H1 (cell line): ENCODE results near the gene UBASH3A. TPM values are rescaled to one million over a fixed set of nuclear protein-coding genes. Genes with fewer than 3 reads are reported as not detected.

Source experiments
- CTCF ChIA-PET: fragments of 300-600 bp; sonication (Branson Sonifier 250); formaldehyde crosslinking; loops from one replicate; lab custom pipeline; 2021; ENCODE audit not compliant: partially characterized antibody; lab: Charles Lee
- POLR2A ChIA-PET: fragments of 300-600 bp; sonication (Branson Sonifier 250); formaldehyde crosslinking; loops from one replicate; lab custom pipeline; 2021; ENCODE audit warnings: inconsistent platforms; ENCODE audit not compliant: partially characterized antibody; lab: Charles Lee
- DNase-seq, 2 experiments: peaks; one replicate each; pipeline versions ENCODE4 v3.0.0 to v3.0.0-alpha.2; 2010 to 2022; ENCODE audit warnings: low spot score in 2 of 2, low read depth in 1 of 2, mixed read lengths in 1 of 2
- FAIRE-seq: peaks from 2 replicates; lab custom pipeline; 2011; peaks lifted over from hg19 to GRCh38; lab: Jason Lieb, UNC
- H2AFZ ChIP-seq: 2 replicates; pipeline ENCODE4 v1.8.1; 2012; ENCODE audit warnings: low read length, inconsistent platforms
- H2AK5ac ChIP-seq: 2 replicates; pipeline ENCODE4 v1.6.1; 2013; ENCODE audit warnings: low read depth, low read length
- H2BK120ac ChIP-seq: replicated peaks from 2 replicates; pipeline ENCODE3; 2013; ENCODE audit warnings: low read depth, low read length, inconsistent platforms
- H2BK12ac ChIP-seq: 2 replicates; pipeline ENCODE4 v1.6.1; 2013; ENCODE audit warnings: low read depth, low read length
- H2BK15ac ChIP-seq: 2 replicates; pipeline ENCODE4 v1.6.1; 2013; ENCODE audit warnings: low read length
- H2BK20ac ChIP-seq: 2 replicates; pipeline ENCODE4 v1.6.1; 2013; ENCODE audit warnings: low read length
- H2BK5ac ChIP-seq: 2 replicates; pipeline ENCODE4 v1.6.1; 2013; ENCODE audit warnings: low read depth, low read length
- H3K14ac ChIP-seq: 2 replicates; pipeline ENCODE4 v1.6.1; 2013; ENCODE audit warnings: inconsistent platforms; ENCODE audit not compliant: insufficient read length
- H3K18ac ChIP-seq: 2 replicates; pipeline ENCODE4 v1.6.1; 2013; ENCODE audit warnings: low read length; ENCODE audit errors: extremely low read depth
- H3K23ac ChIP-seq: 2 replicates; pipeline ENCODE4 v1.6.1; 2013; ENCODE audit warnings: inconsistent platforms; ENCODE audit not compliant: insufficient read length
- H3K23me2 ChIP-seq: 2 replicates; pipeline ENCODE4 v1.6.1; 2013; ENCODE audit warnings: low read depth, low read length
- H3K27ac ChIP-seq: 2 replicates; pipeline ENCODE4 v1.6.1; 2011; ENCODE audit warnings: low read depth, low read length, inconsistent platforms
- H3K27me3 ChIP-seq, 4 experiments: replicated peaks in 1 of 4; 1 replicate in 1 of 4; 2 replicates in 3 of 4; pipeline versions ENCODE4 v1.6.1 to v1.8.1; 2011 to 2013; ENCODE audit warnings: low read length in 3 of 4, mild to moderate bottlenecking in 3 of 4, inconsistent platforms in 2 of 4, mixed read lengths in 2 of 4, moderate library complexity in 1 of 4; ENCODE audit not compliant: control insufficient read depth in 3 of 4, insufficient read depth in 3 of 4; ENCODE audit errors: extremely low read depth in 1 of 4
- H3K36me3 ChIP-seq, 4 experiments: 2 replicates each; pipeline versions ENCODE4 v1.6.1 to v1.8.1; 2011 to 2013; ENCODE audit warnings: mild to moderate bottlenecking in 4 of 4, low read length in 3 of 4, moderate library complexity in 2 of 4, control low read depth in 1 of 4, inconsistent platforms in 1 of 4; ENCODE audit not compliant: insufficient read depth in 4 of 4, control insufficient read depth in 2 of 4
- H3K4ac ChIP-seq: replicated peaks from 2 replicates; pipeline ENCODE3; 2013; ENCODE audit warnings: low read length, low read depth, mixed read lengths, inconsistent platforms; ENCODE audit not compliant: insufficient read length
- H3K4me1 ChIP-seq, 4 experiments: replicated peaks in 1 of 4; 1 replicate in 1 of 4; 2 replicates in 3 of 4; pipeline versions ENCODE4 v1.6.1 to v1.8.1; 2011 to 2013; ENCODE audit warnings: low read length in 3 of 4, inconsistent platforms in 2 of 4, mixed read lengths in 1 of 4; ENCODE audit not compliant: insufficient read depth in 4 of 4, control insufficient read depth in 3 of 4
- H3K4me2 ChIP-seq, 2 experiments: 2 replicates each; pipeline versions ENCODE4 v1.6.1 to v1.8.1; 2011 to 2013; ENCODE audit warnings: low read depth in 2 of 2, low read length in 2 of 2, control low read depth in 1 of 2, inconsistent platforms in 1 of 2, mild to moderate bottlenecking in 1 of 2; ENCODE audit not compliant: insufficient read depth in 1 of 2
- H3K4me3 ChIP-seq, 4 experiments: fragments of 200-600, 300-600 bp in 1 of 4; sonication (generic), shearing (Covaris generic), sonication (Bioruptor Twin) in 1 of 4; 2 replicates each; pipeline versions ENCODE4 v1.5.1 to v1.8.1; 2011 to 2016; ENCODE audit warnings: low read length in 4 of 4, low read depth in 3 of 4, control low read depth in 2 of 4, inconsistent platforms in 2 of 4, mild to moderate bottlenecking in 2 of 4, mixed read lengths in 1 of 4, moderate library complexity in 1 of 4; ENCODE audit not compliant: insufficient read depth in 2 of 4; ENCODE audit errors: extremely low read depth in 1 of 4
- H3K56ac ChIP-seq: replicated peaks from 2 replicates; pipeline ENCODE3; 2013; ENCODE audit warnings: low read depth, mild to moderate bottlenecking, mixed read lengths, low read length, inconsistent platforms; ENCODE audit not compliant: insufficient read length
- H3K79me1 ChIP-seq: 2 replicates; pipeline ENCODE4 v1.6.1; 2013; ENCODE audit warnings: low read depth, low read length, control low read depth
- H3K79me2 ChIP-seq, 2 experiments: 2 replicates each; pipeline versions ENCODE4 v1.6.1 to v1.8.1; 2012 to 2013; ENCODE audit warnings: low read length in 2 of 2, mild to moderate bottlenecking in 2 of 2, inconsistent platforms in 1 of 2; ENCODE audit not compliant: insufficient read depth in 2 of 2, control insufficient read depth in 1 of 2
- H3K9ac ChIP-seq, 4 experiments: replicated peaks in 1 of 4; 1 replicate in 1 of 4; 2 replicates in 3 of 4; pipeline versions ENCODE4 v1.6.1 to v1.8.1; 2011 to 2013; ENCODE audit warnings: low read depth in 3 of 4, low read length in 3 of 4, control low read depth in 2 of 4, mild to moderate bottlenecking in 2 of 4, moderate library complexity in 2 of 4, inconsistent platforms in 1 of 4; ENCODE audit errors: extremely low read depth in 1 of 4
- H3K9me3 ChIP-seq, 2 experiments: 2 replicates each; pipeline versions ENCODE4 v1.6.1 to v1.8.1; 2012 to 2013; ENCODE audit warnings: mild to moderate bottlenecking in 2 of 2, moderate library complexity in 2 of 2, control low read depth in 1 of 2, inconsistent platforms in 1 of 2, low read depth in 1 of 2, low read length in 1 of 2, mixed read lengths in 1 of 2; ENCODE audit not compliant: insufficient read depth in 2 of 2
- H4K20me1 ChIP-seq, 2 experiments: replicated peaks in 1 of 2; 2 replicates each; pipeline versions ENCODE3 to v1.8.1; 2011 to 2013; ENCODE audit warnings: inconsistent platforms in 2 of 2, low read length in 2 of 2, mild to moderate bottlenecking in 1 of 2; ENCODE audit not compliant: insufficient read depth in 2 of 2, control insufficient read depth in 1 of 2
- H4K5ac ChIP-seq: 2 replicates; pipeline ENCODE4 v1.6.1; 2013; ENCODE audit warnings: low read length, low read depth, mixed read lengths, inconsistent platforms; ENCODE audit not compliant: insufficient read length
- H4K8ac ChIP-seq: 2 replicates; pipeline ENCODE4 v1.8.0; 2013; ENCODE audit warnings: mild to moderate bottlenecking, moderate library complexity, low read length, inconsistent platforms; ENCODE audit not compliant: insufficient read depth; ENCODE audit errors: extremely low read depth
- H4K91ac ChIP-seq: replicated peaks from 2 replicates; pipeline ENCODE3; 2013; ENCODE audit warnings: low read length, mixed read lengths, inconsistent platforms; ENCODE audit not compliant: insufficient read length
- ATF3 ChIP-seq: IDR thresholded peaks from 2 replicates; pipeline ENCODE4 v1.6.1; 2011; ENCODE audit warnings: low read depth, mild to moderate bottlenecking, low read length; ENCODE audit not compliant: insufficient read depth
- BCL11A ChIP-seq, 2 experiments: IDR thresholded peaks; one replicate each; pipeline ENCODE4 v1.6.1; 2011; ENCODE audit warnings: low read depth in 2 of 2, low read length in 2 of 2, mild to moderate bottlenecking in 2 of 2
- EGR1 ChIP-seq: IDR thresholded peaks from 2 replicates; pipeline ENCODE4 v1.6.1; 2011; ENCODE audit warnings: low read depth, low read length, borderline replicate concordance
- NRF1 ChIP-seq: IDR thresholded peaks from 2 replicates; pipeline ENCODE4 v1.6.1; 2011; ENCODE audit warnings: mild to moderate bottlenecking, low read depth, low read length, improper control_type of control experiment
- SP1 ChIP-seq: IDR thresholded peaks from 2 replicates; pipeline ENCODE4 v1.6.1; 2011; ENCODE audit warnings: low read depth, low read length
- TAF7 ChIP-seq: optimal IDR thresholded peaks from 2 replicates; pipeline ENCODE3; 2011; ENCODE audit warnings: low read depth, mild to moderate bottlenecking, inconsistent platforms, low read length, moderate library complexity, borderline replicate concordance
- WGBS, 2 experiments: shearing (Covaris generic) in 1 of 2; methylation state at CpG; one replicate each; pipeline versions ENCODE4 v1.1.6 to v1.1.7; 2013 to 2015; ENCODE audit warnings: low lambda C conversion rate in 2 of 2, mixed read lengths in 2 of 2, inconsistent platforms in 1 of 2, low coverage in 1 of 2, missing lambda C conversion rate in 1 of 2; ENCODE audit not compliant: insufficient replicate concordance in 2 of 2, insufficient coverage in 1 of 2, insufficient read length in 1 of 2; ENCODE audit errors: extremely low coverage in 1 of 2, missing lambda C conversion rate in 1 of 2; 5-methylcytosine and 5-hydroxymethylcytosine counted together
- polyA plus RNA-seq, 7 experiments: library from polyadenylated mRNA; depleted of rRNA in 3 of 7; stranded (reverse) in 5 of 7; unstranded in 2 of 7; fragments of >200 nt in 5 of 7; fragments of 200-250 nt in 2 of 7; gene quantifications; 1 replicate in 5 of 7; 2 replicates in 1 of 7; 4 replicates in 1 of 7; pipeline versions ENCODE4 v1.2.1 to v1.2.3, GENCODE V29; 2011 to 2013; ENCODE audit warnings: missing spikeins in 2 of 7, mixed read lengths in 2 of 7
- total RNA-seq: library from RNA; stranded (reverse); fragmentation: NEBNext Ultra II Directional; extraction: Animal tissue kit (Norgen Biotek cat#: 25700); gene quantifications from 2 replicates; pipeline ENCODE4 v1.2.1, GENCODE V29; 2021

The UBASH3A gene
- total and polyA plus RNA-seq, 2 of the 8 experiments (the other 6 are each of a cell fraction or from before 2014, with no cell fraction given): not detected

- no peak overlapping the region for H3K4me2 ChIP-seq
- no peaks in the 10 kb centered on the region for H4K20me1 ChIP-seq
- H3K56ac ChIP-seq: no peak overlapping the region
- H3K4me3 ChIP-seq: no peak overlapping the region
- H2BK15ac ChIP-seq: no peak overlapping the region
- H3K79me2 ChIP-seq: no peaks in the 10 kb centered on the region
- H3K36me3 ChIP-seq: no peaks in the 10 kb centered on the region
- no peak overlapping the region for H4K91ac ChIP-seq
- H2BK12ac ChIP-seq: no peak overlapping the region
- no peak overlapping the region for H3K14ac ChIP-seq
- H3K4ac ChIP-seq: no peak overlapping the region
- H4K5ac ChIP-seq: no peak overlapping the region
- DNase-seq: no peak
- TF ChIP-seq BCL11A (IDR thresholded peaks at IDR 0.05; ENCODE audit: low read depth in 2 of 2, low read length in 2 of 2) (no peak), SP1 (no peak), ATF3 (no peak), NRF1 (no peak), TAF7 (no peak), EGR1 (no peak)
- no peak overlapping the region for H4K8ac ChIP-seq
- no peak overlapping the region for H2BK120ac ChIP-seq
- H2BK20ac ChIP-seq: no peak overlapping the region
- no peak overlapping the region for H3K27ac ChIP-seq
- H2AK5ac ChIP-seq: no peak overlapping the region
- no peak overlapping the region for H2BK5ac ChIP-seq
- H3K4me1 ChIP-seq: no peaks in the 10 kb centered on the region
- no peak overlapping the region for H2AFZ ChIP-seq
- 0 out of 4 replicates have a peak, but pooled peaks cover 0 to 2% of the 10 kb centered on the region in 2 experiments for H3K9me3 ChIP-seq
- ChIA-PET CTCF (interaction anchor here (0.9 to 2.4 kb wide), 7 partner anchors 9 to 112 kb away, joined by 3 to 12 read pairs (median 6); no protein-coding TSS in a partner anchor), POLR2A (no interaction called here)
- H3K18ac ChIP-seq: no peak overlapping the region
- H3K79me1 ChIP-seq: no peaks in the 10 kb centered on the region
- no peak overlapping the region for H3K23ac ChIP-seq
- H3K27me3 ChIP-seq: no peaks in the 10 kb centered on the region
- WGBS, 2 experiments: 85% methylated on average over 3 of the region's 3 CpGs; no CpG with 5 or more reads in 1 of the 2 experiments
- no peak overlapping the region for H3K9ac ChIP-seq
- H3K23me2 ChIP-seq: no peaks in the 10 kb centered on the region
- FAIRE-seq: no peak
These were observed 17.5 kb downstream of the UBASH3A start for GRCh38 chr21:42421018-42421793.
